HUDEP-2 (cell line): ENCODE data around the gene ZNF486.
"Not testable (repeated sequence)": the region's sequence is repeated elsewhere in the genome, so short reads cannot be mapped to it uniquely, and the experiment has no call there.

Source experiments
- DNase-seq, 76 experiments: peaks; one replicate each; lab custom pipeline; 2025; ENCODE audit not compliant: unreplicated experiment in 76 of 76; lab: John Stamatoyannopoulos, UW

The ZNF486 gene

GRCh38 chr19:20167020-20167644 lies at the start of gene ZNF486:
Gene ZNF486, plus strand, starts transcription at chr19:20167214. Its CDS starts 117 bp downstream, at chr19:20167331.
- no peak for DNase-seq

GRCh38 chr19:20118064-20118839 lies 48.8 kb upstream of the ZNF486 start:
- DNase-seq, result not testable (repeated sequence)

- DNase-seq, result no peak
These were observed 42.1 kb upstream of the ZNF486 start for GRCh38 chr19:20124879-20125278.

- DNase-seq, result not testable (repeated sequence)
These were observed 34.1 kb upstream of the ZNF486 start for GRCh38 chr19:20132933-20133332.

GRCh38 chr19:20137714-20138113 lies 29.3 kb upstream of the ZNF486 start:
- not testable (repeated sequence) for DNase-seq

- no peak for DNase-seq
These were observed 15.3 kb upstream of the ZNF486 start for GRCh38 chr19:20151617-20152145.

- DNase-seq, result not testable (repeated sequence)
These were observed 14.5 kb upstream of the ZNF486 start for GRCh38 chr19:20152506-20152905.

- no peak for DNase-seq
These were observed 13.7 kb upstream of the ZNF486 start for GRCh38 chr19:20153281-20153680.

- no peak for DNase-seq
These were observed 12.4 kb upstream of the ZNF486 start for GRCh38 chr19:20154636-20155035.

GRCh38 chr19:20162821-20163220 lies 4.2 kb upstream of the ZNF486 start:
- DNase-seq, result no peak

GRCh38 chr19:20164456-20164855 lies 2.6 kb upstream of the ZNF486 start:
- DNase-seq, result no peak

GRCh38 chr19:20165971-20166592 lies 932 bp upstream of the ZNF486 start:
- DNase-seq, result no peak

GRCh38 chr19:20167651-20168122 lies 673 bp downstream of the ZNF486 start:
- DNase-seq, result no peak

- DNase-seq, result no peak
These were observed 4.3 kb downstream of the ZNF486 start for GRCh38 chr19:20171285-20171684.

GRCh38 chr19:20175848-20176247 lies 8.8 kb downstream of the ZNF486 start:
- DNase-seq, result not testable (repeated sequence)

- DNase-seq, result not testable (repeated sequence)
These were observed 12.9 kb downstream of the ZNF486 start for GRCh38 chr19:20179956-20180355.

- DNase-seq, result no peak
These were observed 15.3 kb downstream of the ZNF486 start for GRCh38 chr19:20182222-20182785.

- DNase-seq, result no peak
These were observed 19.2 kb downstream of the ZNF486 start for GRCh38 chr19:20186174-20186573.

GRCh38 chr19:20197747-20198146 lies 30.7 kb downstream of the ZNF486 start:
- DNase-seq, result no peak

- no peak for DNase-seq
These were observed 42.0 kb downstream of the ZNF486 start for GRCh38 chr19:20209051-20209450.

GRCh38 chr19:20214366-20214765 lies 47.4 kb downstream of the ZNF486 start:
- DNase-seq, result not testable (repeated sequence)
